Loucy (cell line): ENCODE measurements around the gene SCN11A.

Source experiments
- EZH2phosphoT487 ChIP-seq: fragments of 200-600 bp; IDR thresholded peaks from 2 replicates; pipeline ENCODE4 v1.6.1; 2018; ENCODE audit warnings: antibody characterized with exemption, mild to moderate bottlenecking, moderate library complexity, borderline replicate concordance
- TF ChIP-seq, protein P1 (sequence below): fragments of 200-600 bp; sonication (generic); conservative IDR thresholded peaks from 2 replicates; pipeline ENCODE4 v1.5.1; 2014; ENCODE audit warnings: mild to moderate bottlenecking, antibody characterized with exemption, low read length

- TF ChIP-seq, protein P1, sequence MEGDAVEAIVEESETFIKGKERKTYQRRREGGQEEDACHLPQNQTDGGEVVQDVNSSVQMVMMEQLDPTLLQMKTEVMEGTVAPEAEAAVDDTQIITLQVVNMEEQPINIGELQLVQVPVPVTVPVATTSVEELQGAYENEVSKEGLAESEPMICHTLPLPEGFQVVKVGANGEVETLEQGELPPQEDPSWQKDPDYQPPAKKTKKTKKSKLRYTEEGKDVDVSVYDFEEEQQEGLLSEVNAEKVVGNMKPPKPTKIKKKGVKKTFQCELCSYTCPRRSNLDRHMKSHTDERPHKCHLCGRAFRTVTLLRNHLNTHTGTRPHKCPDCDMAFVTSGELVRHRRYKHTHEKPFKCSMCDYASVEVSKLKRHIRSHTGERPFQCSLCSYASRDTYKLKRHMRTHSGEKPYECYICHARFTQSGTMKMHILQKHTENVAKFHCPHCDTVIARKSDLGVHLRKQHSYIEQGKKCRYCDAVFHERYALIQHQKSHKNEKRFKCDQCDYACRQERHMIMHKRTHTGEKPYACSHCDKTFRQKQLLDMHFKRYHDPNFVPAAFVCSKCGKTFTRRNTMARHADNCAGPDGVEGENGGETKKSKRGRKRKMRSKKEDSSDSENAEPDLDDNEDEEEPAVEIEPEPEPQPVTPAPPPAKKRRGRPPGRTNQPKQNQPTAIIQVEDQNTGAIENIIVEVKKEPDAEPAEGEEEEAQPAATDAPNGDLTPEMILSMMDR = no peak
- no peak for TF ChIP-seq EZH2phosphoT487
Observed at GRCh38 chr3:39051649-39052561, at the start of gene SCN11A, which contains the start of gene WDR48.
